GM21529 (cell line): ENCODE measurements around the gene SCNN1G.
"Not testable (repeated sequence)": the region's sequence is repeated elsewhere in the genome, so short reads cannot be mapped to it uniquely, and the experiment has no call there.

ENCODE experiments used
- ATAC-seq: cut with Tn5 transposase; IDR thresholded peaks from one replicate; pipeline ENCODE4 v1.9.1; 2021; ENCODE audit not compliant: unreplicated experiment

SCNN1G gene

DNA sequence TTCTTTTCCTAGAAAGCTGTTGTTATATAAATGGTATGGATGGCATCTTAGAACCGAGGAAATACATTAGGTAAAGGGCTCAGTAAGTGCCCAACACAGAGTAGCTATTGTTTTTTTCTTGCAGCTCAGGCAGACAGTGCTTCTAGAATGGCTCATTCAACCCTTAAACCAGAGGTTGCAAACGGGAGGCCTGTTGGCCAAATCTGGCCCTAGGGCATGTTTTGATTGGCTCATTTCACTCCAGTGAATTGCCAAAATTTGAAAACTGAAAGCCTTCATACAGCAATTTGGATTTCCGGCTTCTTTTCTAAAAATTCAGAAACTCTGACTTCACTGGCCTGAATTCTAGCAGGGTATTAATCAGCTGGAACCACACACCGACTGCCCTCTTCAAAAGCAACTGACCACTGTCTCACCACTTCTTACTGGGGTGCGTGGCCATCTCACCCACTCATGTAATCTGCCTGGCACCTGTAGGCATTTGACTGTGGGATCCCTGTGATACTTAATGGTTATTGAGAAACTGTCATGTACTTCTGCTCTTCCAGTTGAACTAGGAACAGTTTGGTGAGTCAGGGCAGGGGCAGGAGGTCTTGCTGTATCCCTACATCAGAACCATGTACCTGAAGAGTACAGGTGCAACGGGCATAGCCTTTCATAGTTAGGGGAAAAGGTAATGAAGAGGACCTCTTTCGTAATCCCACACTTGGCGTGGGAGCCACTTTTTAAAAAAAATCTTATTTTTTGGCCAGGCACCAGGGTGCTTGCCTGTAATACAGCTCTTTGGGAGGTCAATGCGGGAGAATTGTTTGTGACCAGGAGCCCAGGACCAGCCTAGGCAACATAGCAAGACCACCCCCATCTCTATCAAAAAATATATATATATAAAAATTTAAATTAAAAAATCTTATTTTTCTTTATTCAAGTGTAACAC, 66.0 kb downstream of the SCNN1G start:
- ATAC-seq = no peak

DNA sequence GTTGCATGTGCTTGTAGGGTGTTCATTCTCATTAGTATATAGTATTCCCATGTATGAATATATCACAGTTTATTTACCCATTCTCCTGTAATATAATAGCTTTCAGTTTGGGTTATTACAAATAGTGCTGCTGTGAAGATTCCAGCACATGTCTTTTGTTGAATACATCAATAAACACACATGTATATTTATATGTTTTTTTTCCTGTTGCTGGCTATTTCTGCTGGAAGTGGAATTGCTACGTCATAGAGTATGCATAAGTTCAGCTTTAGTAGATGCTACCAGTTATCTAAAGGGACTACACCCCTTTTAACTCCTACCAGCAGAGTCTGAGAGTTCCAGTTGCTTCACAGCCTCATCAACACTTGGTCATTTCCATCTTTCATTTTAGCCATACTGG, 67.3 kb downstream of the SCNN1G start:
- no peak for ATAC-seq

DNA sequence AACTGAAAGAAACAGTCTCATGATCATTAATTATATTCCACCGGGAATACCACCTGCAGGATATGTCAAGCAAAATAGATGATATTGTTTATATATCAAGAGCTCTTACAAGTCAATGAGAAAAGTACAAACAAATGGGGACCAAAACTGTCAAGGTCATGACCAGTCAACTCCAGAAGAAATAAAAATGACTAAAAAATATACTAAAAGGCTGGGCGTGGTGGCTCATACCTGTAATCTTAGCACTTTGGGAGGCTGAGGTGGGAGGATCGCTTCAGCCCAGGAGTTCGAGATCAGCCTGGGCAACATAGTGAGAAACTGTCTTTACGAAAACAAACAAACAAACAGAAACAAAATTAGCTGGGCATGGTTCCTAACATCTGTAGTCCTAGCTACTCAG, 69.8 kb downstream of the SCNN1G start:
- no peak for ATAC-seq

DNA sequence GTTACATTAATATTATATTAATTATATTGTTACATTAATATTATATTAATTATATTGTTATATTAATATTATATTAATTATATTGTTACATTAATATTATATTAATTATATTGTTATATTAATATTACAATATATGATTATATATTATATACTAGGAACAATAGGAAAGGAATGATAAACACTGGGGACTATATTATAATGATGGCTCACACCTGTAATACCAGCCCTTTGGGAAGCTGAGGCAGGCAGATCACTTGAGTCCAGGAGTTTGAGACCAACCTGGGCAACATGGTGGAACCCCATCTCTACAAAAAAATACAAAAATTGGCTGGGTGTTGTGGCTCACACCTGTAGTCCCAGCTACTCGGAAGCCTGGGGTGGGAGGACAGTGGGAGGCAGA, 71.1 kb downstream of the SCNN1G start:
- ATAC-seq = not testable (repeated sequence)

DNA sequence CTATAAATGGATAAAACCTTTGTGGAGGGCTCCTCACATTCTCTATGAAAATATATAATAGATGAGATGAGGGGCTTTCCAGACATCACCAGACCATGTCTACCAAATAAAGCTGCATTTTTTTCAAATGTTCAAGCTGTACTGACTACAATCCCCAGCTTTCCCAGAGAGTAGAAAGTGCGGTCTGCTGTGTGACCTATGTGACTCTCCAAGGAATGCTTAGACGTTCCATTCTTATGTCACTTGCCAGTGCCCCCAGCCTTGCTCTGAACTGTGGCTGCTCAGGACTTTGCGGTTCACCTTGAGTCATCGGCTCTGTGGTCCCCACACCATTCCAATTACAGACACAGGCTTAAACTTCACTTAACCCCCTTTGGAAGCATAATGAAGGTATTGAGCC, 71.8 kb downstream of the SCNN1G start:
- ATAC-seq = no peak

DNA sequence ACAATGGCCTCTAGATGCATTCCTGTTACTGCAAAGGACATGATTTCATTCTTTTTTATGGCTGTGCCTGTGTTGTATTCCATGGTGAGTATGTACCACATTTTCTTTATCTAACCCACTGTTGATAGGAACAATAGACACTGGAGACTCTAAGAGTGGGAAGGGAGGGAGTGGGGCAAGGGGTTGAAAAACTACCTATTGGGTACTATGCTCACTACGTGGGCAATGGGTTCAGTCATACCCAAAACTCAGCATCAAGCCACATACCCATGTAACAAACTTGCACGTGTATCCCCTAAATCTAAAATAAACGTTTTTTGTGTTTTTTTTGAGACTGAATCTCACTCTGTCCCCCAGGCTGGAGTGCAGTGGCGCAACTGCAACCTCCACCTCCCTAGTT, 72.5 kb downstream of the SCNN1G start:
- ATAC-seq = no peak

DNA sequence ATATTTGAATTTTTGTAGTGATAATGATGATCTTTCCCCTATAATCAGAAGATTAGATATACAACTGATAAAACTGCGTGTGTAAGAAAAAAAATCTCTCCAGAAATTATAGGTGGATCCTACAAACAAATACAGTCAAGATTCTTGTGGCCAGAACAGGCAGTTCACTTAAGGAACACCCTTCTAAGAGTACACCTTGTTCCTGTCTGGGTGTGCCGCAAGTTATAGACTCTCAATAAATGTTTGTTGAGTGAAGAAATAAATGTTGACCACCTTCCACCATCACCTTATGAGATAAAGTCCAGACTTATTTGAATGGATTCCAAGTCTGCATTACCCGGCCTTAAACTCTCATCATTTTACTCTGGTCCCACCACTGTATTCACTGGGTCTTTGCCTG, 73.9 kb downstream of the SCNN1G start:
- ATAC-seq = no peak

DNA sequence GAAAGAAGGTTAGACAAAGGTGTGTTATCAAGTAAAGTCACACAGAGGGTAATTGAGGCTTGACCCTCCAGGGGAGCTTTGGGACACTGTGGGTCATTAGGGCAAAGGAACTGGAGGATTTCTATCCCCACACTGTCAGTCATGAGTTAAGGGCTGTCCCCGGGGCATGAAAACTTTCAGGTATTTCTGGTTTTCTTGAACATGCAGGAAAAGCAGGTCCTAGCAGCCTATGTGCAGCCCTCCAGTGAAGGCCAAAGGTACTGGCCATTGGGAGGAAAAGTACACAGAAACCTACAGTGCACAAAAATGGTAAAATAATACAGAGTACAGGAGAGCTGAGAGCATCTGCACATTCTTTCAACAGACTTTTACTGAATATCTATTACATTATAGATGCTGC, 75.1 kb downstream of the SCNN1G start:
- no peak for ATAC-seq

DNA sequence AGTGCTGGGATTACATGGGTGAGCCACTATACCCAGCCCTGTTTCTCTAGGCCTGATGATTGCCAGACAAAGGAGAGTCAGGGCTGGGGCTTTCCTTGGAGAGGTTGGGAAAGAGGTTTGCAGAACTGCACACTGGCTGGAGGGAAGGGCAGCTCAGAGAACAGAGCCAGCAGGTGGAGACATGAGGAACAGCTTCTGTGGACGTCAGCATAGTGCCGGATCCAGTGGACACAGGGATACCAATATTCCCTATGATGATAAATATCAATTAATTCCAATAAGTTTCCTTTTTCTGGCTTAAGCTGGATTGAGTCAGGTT, 76.3 kb downstream of the SCNN1G start:
- ATAC-seq = no peak
